K562 (cell line): ENCODE measurements around the gene TMEM184B. TPM values are rescaled to one million over a fixed set of nuclear protein-coding genes. Genes with fewer than 3 reads are reported as not detected.

ENCODE experiments used
- ETV5 ChIP-seq: sonication (generic); formaldehyde crosslinking; IDR thresholded peaks from 2 replicates; pipeline ENCODE4 v1.4.0; 2020; ENCODE audit warnings: low read depth, mild to moderate bottlenecking, missing genetic modification reagents
- GMEB1 ChIP-seq: fragments of 250-450 bp; sonication (Bioruptor Pico); IDR thresholded peaks from 2 replicates; pipeline ENCODE4 v1.4.0; 2020; ENCODE audit warnings: mild to moderate bottlenecking
- HDAC6 ChIP-seq: IDR thresholded peaks from 2 replicates; pipeline ENCODE4 v1.6.1; 2012; ENCODE audit warnings: low read depth, mild to moderate bottlenecking, control low read depth, inconsistent platforms, low read length, moderate library complexity
- MYC ChIP-seq, 2 experiments: fragments of 250-450 bp in 1 of 2; sonication (Bioruptor Pico) in 1 of 2; IDR thresholded peaks; 2 replicates each; pipeline versions ENCODE4 v1.5.1 to v1.6.1; 2012 to 2021; ENCODE audit warnings: low read depth in 2 of 2, borderline replicate concordance in 1 of 2, improper control_type of control experiment in 1 of 2, low read length in 1 of 2, mild to moderate bottlenecking in 1 of 2, moderate library complexity in 1 of 2
- TARDBP ChIP-seq: fragments of 450-650 bp; IDR thresholded peaks from 2 replicates; pipeline ENCODE4 v1.6.1; 2016
- XRCC4 ChIP-seq: IDR thresholded peaks from one replicate; pipeline ENCODE4 v1.6.1; 2011; ENCODE audit not compliant: insufficient read depth, insufficient read length; ENCODE audit errors: extremely low read depth
- ZFP91 ChIP-seq: sonication (generic); formaldehyde crosslinking; IDR thresholded peaks from 2 replicates; pipeline ENCODE4 v1.8.0; 2022; ENCODE audit warnings: mild to moderate bottlenecking, missing genetic modification reagents
- ZNF778 ChIP-seq: fragments of 450-650 bp; formaldehyde crosslinking; IDR thresholded peaks from 2 replicates; pipeline ENCODE4 v1.4.0; 2020; ENCODE audit warnings: mild to moderate bottlenecking, moderate library complexity
- polyA plus RNA-seq, 8 experiments: library from polyadenylated mRNA; depleted of rRNA in 4 of 8; stranded (reverse) in 5 of 8; unstranded in 3 of 8; fragments of >200 nt; fragmentation: Nextera tagmentation in 2 of 8; fragmentation: Illumina TruSeq in 1 of 8; extraction: Ambion mirVana in 2 of 8; extraction: Trizol in 1 of 8; gene quantifications; 2 replicates each; pipeline versions ENCODE4 v1.2.1 to v1.2.3, GENCODE V29; 2011 to 2014; ENCODE audit warnings: inconsistent platforms in 1 of 8, missing spikeins in 1 of 8
- total RNA-seq, 7 experiments: library from RNA; depleted of rRNA in 6 of 7; stranded (reverse); fragments of >200 nt in 6 of 7; fragmentation: Illumina TruSeq in 2 of 7; extraction: Trizol in 2 of 7; gene quantifications; 2 replicates each; pipeline versions ENCODE4 v1.2.1 to v1.2.3, GENCODE V29; 2011 to 2021; ENCODE audit warnings: low replicate concordance in 1 of 7
- TF ChIP-seq, protein P1 (sequence below), 3 experiments: IDR thresholded peaks in 2 of 3; conservative IDR thresholded peaks in 1 of 3; 2 replicates each; pipeline ENCODE4 v1.5.1; 2011 to 2012; ENCODE audit warnings: low read length in 3 of 3, mild to moderate bottlenecking in 3 of 3, control low read depth in 2 of 3, improper control_type of control experiment in 1 of 3, inconsistent platforms in 1 of 3, low read depth in 1 of 3, mixed read lengths in 1 of 3, moderate library complexity in 1 of 3; ENCODE audit not compliant: insufficient read depth in 2 of 3
- TF ChIP-seq, protein P2 (sequence below), 2 experiments: fragments of 450-650 bp in 1 of 2; sonication (generic) in 1 of 2; formaldehyde crosslinking in 1 of 2; IDR thresholded peaks; 2 replicates each; pipeline versions ENCODE4 v1.7.1 to v1.9.0; 2016 to 2022; ENCODE audit warnings: inconsistent platforms in 1 of 2, mild to moderate bottlenecking in 1 of 2, missing genetic modification reagents in 1 of 2

TMEM184B gene
- total and polyA plus RNA-seq, 9 of the 15 experiments (the other 6 are each of a cell fraction or from before 2014, with no cell fraction given): 0.31 to 25.1 (median 6.2) TPM

- TF ChIP-seq, protein P1, sequence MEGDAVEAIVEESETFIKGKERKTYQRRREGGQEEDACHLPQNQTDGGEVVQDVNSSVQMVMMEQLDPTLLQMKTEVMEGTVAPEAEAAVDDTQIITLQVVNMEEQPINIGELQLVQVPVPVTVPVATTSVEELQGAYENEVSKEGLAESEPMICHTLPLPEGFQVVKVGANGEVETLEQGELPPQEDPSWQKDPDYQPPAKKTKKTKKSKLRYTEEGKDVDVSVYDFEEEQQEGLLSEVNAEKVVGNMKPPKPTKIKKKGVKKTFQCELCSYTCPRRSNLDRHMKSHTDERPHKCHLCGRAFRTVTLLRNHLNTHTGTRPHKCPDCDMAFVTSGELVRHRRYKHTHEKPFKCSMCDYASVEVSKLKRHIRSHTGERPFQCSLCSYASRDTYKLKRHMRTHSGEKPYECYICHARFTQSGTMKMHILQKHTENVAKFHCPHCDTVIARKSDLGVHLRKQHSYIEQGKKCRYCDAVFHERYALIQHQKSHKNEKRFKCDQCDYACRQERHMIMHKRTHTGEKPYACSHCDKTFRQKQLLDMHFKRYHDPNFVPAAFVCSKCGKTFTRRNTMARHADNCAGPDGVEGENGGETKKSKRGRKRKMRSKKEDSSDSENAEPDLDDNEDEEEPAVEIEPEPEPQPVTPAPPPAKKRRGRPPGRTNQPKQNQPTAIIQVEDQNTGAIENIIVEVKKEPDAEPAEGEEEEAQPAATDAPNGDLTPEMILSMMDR (IDR thresholded peaks at IDR 0.05 in 2 of 3, conservative IDR thresholded peaks at IDR 0.05 in 1 of 3; ENCODE audit: insufficient read depth in 2 of 3, low read depth in 1 of 3, low read length in 3 of 3): peak in 2 of 3 experiments; percentile 44 to 62; a peak in 4 of 6 replicates
- TF ChIP-seq TARDBP: peak; percentile 81; the same call in 1 of the 2 replicates
- TF ChIP-seq ETV5 (CRISPR knock-in tag): no peak
- TF ChIP-seq XRCC4: no peak
- TF ChIP-seq MYC (IDR thresholded peaks at IDR 0.05; ENCODE audit: low read depth, low read length): peak; percentile 77
- no peak for TF ChIP-seq MYC (CRISPR knock-in tag; IDR thresholded peaks at IDR 0.05; ENCODE audit: borderline replicate concordance, low read depth)
- TF ChIP-seq ZNF778 (CRISPR knock-in tag): no peak
- peak; percentile 68 for TF ChIP-seq GMEB1
- TF ChIP-seq HDAC6: no peak
- TF ChIP-seq, protein P2, sequence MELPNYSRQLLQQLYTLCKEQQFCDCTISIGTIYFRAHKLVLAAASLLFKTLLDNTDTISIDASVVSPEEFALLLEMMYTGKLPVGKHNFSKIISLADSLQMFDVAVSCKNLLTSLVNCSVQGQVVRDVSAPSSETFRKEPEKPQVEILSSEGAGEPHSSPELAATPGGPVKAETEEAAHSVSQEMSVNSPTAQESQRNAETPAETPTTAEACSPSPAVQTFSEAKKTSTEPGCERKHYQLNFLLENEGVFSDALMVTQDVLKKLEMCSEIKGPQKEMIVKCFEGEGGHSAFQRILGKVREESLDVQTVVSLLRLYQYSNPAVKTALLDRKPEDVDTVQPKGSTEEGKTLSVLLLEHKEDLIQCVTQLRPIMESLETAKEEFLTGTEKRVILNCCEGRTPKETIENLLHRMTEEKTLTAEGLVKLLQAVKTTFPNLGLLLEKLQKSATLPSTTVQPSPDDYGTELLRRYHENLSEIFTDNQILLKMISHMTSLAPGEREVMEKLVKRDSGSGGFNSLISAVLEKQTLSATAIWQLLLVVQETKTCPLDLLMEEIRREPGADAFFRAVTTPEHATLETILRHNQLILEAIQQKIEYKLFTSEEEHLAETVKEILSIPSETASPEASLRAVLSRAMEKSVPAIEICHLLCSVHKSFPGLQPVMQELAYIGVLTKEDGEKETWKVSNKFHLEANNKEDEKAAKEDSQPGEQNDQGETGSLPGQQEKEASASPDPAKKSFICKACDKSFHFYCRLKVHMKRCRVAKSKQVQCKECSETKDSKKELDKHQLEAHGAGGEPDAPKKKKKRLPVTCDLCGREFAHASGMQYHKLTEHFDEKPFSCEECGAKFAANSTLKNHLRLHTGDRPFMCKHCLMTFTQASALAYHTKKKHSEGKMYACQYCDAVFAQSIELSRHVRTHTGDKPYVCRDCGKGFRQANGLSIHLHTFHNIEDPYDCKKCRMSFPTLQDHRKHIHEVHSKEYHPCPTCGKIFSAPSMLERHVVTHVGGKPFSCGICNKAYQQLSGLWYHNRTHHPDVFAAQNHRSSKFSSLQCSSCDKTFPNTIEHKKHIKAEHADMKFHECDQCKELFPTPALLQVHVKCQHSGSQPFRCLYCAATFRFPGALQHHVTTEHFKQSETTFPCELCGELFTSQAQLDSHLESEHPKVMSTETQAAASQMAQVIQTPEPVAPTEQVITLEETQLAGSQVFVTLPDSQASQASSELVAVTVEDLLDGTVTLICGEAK (IDR thresholded peaks at IDR 0.05): no peak
- TF ChIP-seq, protein P2 (CRISPR knock-in tag; IDR thresholded peaks at IDR 0.05): no peak
- TF ChIP-seq ZFP91 (CRISPR knock-in tag): no peak
Measured at GRCh38 chr22:38214302-38215056, 58.3 kb downstream of the TMEM184B start (continued).
